Measurements from ENCODE around the gene UGGT2.

Gene UGGT2

GRCh38 chr13:95926231-95926630 is 127.0 kb downstream of the UGGT2 start:
- no peak overlapping the region for H3K9ac ChIP-seq (ENCODE audit: low read length)
- no peaks in the 10 kb centered on the region for H4K20me1 ChIP-seq (ENCODE audit: insufficient read depth, low read length)
- no peaks in the 10 kb centered on the region for H3K9me2 ChIP-seq (ENCODE audit: low read depth, low read length)
- H3K9me3 ChIP-seq (ENCODE audit: low read length), result no peaks in the 10 kb centered on the region; the same call in 1 of the 2 replicates
- H3K4me1 ChIP-seq (ENCODE audit: insufficient read depth, low read length, severe bottlenecking), result no peaks in the 10 kb centered on the region
- no peak overlapping the region for H3K27ac ChIP-seq (ENCODE audit: low read depth, low read length, poor library complexity, severe bottlenecking)
- H3F3A ChIP-seq (ENCODE audit: insufficient read depth, low read length), result 0 out of 2 replicates have a peak, but pooled peaks cover 3% of the 10 kb centered on the region
- no peak for TF ChIP-seq CTCF (IDR thresholded peaks at IDR 0.05; ENCODE audit: low read length)
- no peak for TF ChIP-seq EZH2 (IDR thresholded peaks at IDR 0.05; ENCODE audit: borderline replicate concordance, low read length)
- H3K79me2 ChIP-seq (ENCODE audit: insufficient read depth, low read length), result no peaks in the 10 kb centered on the region
- H3K4me2 ChIP-seq (ENCODE audit: low read length), result no peak overlapping the region
- H2AFZ ChIP-seq (ENCODE audit: low read length), result no peak overlapping the region
- H3K36me3 ChIP-seq (ENCODE audit: insufficient read depth, low read length), result peaks cover 5% of the 10 kb centered on the region
- no peaks in the 10 kb centered on the region for H3K27me3 ChIP-seq (ENCODE audit: insufficient read depth, low read length)
- H3K4me3 ChIP-seq (ENCODE audit: low read depth, low read length, poor library complexity, severe bottlenecking), result no peak overlapping the region

GRCh38 chr13:95924389-95924994 is 128.7 kb downstream of the UGGT2 start:
- H3F3A ChIP-seq (ENCODE audit: insufficient read depth, low read length), result 0 out of 2 replicates have a peak, but pooled peaks cover 3% of the 10 kb centered on the region
- no peaks in the 10 kb centered on the region for H3K79me2 ChIP-seq (ENCODE audit: insufficient read depth, low read length)
- H3K9me2 ChIP-seq (ENCODE audit: low read depth, low read length), result no peaks in the 10 kb centered on the region
- no peaks in the 10 kb centered on the region for H4K20me1 ChIP-seq (ENCODE audit: insufficient read depth, low read length)
- no peaks in the 10 kb centered on the region for H3K27me3 ChIP-seq (ENCODE audit: insufficient read depth, low read length)
- H3K4me3 ChIP-seq (ENCODE audit: low read depth, low read length, poor library complexity, severe bottlenecking), result no peak overlapping the region
- H3K27ac ChIP-seq (ENCODE audit: low read depth, low read length, poor library complexity, severe bottlenecking), result no peak overlapping the region
- TF ChIP-seq CTCF (IDR thresholded peaks at IDR 0.05; ENCODE audit: low read length) (no peak), EZH2 (IDR thresholded peaks at IDR 0.05; ENCODE audit: borderline replicate concordance, low read length) (no peak)
- no peak overlapping the region for H3K9ac ChIP-seq (ENCODE audit: low read length)
- H3K9me3 ChIP-seq (ENCODE audit: low read length), result no peaks in the 10 kb centered on the region
- H3K36me3 ChIP-seq (ENCODE audit: insufficient read depth, low read length), result peaks cover 5% of the 10 kb centered on the region
- no peak overlapping the region for H3K4me2 ChIP-seq (ENCODE audit: low read length)
- H2AFZ ChIP-seq (ENCODE audit: low read length), result no peak overlapping the region
- no peaks in the 10 kb centered on the region for H3K4me1 ChIP-seq (ENCODE audit: insufficient read depth, low read length, severe bottlenecking)

- Histone ChIP-seq H3K4me3 (ENCODE audit: low read depth, low read length, poor library complexity, severe bottlenecking) (no peak overlapping the region), H4K20me1 (ENCODE audit: insufficient read depth, low read length) (no peaks in the 10 kb centered on the region), H3F3A (ENCODE audit: insufficient read depth, low read length) (no peaks in the 10 kb centered on the region), H3K36me3 (ENCODE audit: insufficient read depth, low read length) (peaks cover 5% of the 10 kb centered on the region; the same call in 1 of the 2 replicates), H3K79me2 (ENCODE audit: insufficient read depth, low read length) (no peaks in the 10 kb centered on the region), H3K4me2 (ENCODE audit: low read length) (no peak overlapping the region), H3K27ac (ENCODE audit: low read depth, low read length, poor library complexity, severe bottlenecking) (no peak overlapping the region), H3K9ac (ENCODE audit: low read length) (no peak overlapping the region), H3K9me3 (ENCODE audit: low read length) (no peaks in the 10 kb centered on the region), H3K4me1 (ENCODE audit: insufficient read depth, low read length, severe bottlenecking) (no peaks in the 10 kb centered on the region), H2AFZ (ENCODE audit: low read length) (no peak overlapping the region), H3K27me3 (ENCODE audit: insufficient read depth, low read length) (no peaks in the 10 kb centered on the region), H3K9me2 (ENCODE audit: low read depth, low read length) (no peaks in the 10 kb centered on the region)
- no peak for TF ChIP-seq EZH2 (IDR thresholded peaks at IDR 0.05; ENCODE audit: borderline replicate concordance, low read length)
- no peak for TF ChIP-seq CTCF (IDR thresholded peaks at IDR 0.05; ENCODE audit: low read length)
Observed at GRCh38 chr13:95921485-95921884, 131.7 kb downstream of the UGGT2 start.

All from OCI-LY1 (cell line).